Measurements from ENCODE around the gene AFAP1L1.

The AFAP1L1 gene

DNA sequence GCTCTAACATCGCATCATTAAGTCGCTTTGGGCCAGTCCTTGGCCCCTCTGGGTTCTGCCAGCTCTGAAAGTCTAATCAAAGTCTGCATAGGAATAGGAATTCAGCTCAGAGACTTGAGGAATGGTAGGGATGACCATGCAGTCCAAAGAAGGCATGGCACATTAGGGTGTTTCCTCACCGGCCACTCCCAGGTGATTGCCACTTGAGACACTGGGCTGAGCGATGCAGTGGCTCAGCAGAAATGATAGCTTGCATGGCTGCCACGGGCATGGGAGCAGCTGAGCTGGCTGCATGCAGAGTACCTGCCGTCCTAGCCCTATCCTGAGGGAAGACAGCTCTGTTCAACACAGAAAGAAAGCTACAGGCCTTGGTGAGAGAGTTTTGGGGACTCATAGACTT, 28.8 kb downstream of the AFAP1L1 start:
- ATAC-seq, result no peak
- TF ChIP-seq ARNTL (CRISPR knock-in tag; IDR thresholded peaks at IDR 0.05; ENCODE audit: borderline replicate concordance, low read depth) (no peak), ZNF8 (CRISPR knock-in tag; IDR thresholded peaks at IDR 0.05) (no peak), ESRRG (CRISPR knock-in tag; IDR thresholded peaks at IDR 0.05) (no peak), OSR1 (CRISPR knock-in tag; IDR thresholded peaks at IDR 0.05) (no peak), ZNF565 (CRISPR knock-in tag; conservative IDR thresholded peaks at IDR 0.05; ENCODE audit: low read depth) (no peak), CSDC2 (CRISPR knock-in tag; IDR thresholded peaks at IDR 0.05) (no peak), RARB (CRISPR knock-in tag; IDR thresholded peaks at IDR 0.05) (no peak), SNAI2 (CRISPR knock-in tag; IDR thresholded peaks at IDR 0.05) (no peak), TCF4 (CRISPR knock-in tag; IDR thresholded peaks at IDR 0.05; ENCODE audit: borderline replicate concordance) (no peak), TOX (CRISPR knock-in tag; IDR thresholded peaks at IDR 0.05; ENCODE audit: borderline replicate concordance) (no peak), ZFP30 (CRISPR knock-in tag; IDR thresholded peaks at IDR 0.05) (no peak)
- TF ChIP-seq, protein P1, sequence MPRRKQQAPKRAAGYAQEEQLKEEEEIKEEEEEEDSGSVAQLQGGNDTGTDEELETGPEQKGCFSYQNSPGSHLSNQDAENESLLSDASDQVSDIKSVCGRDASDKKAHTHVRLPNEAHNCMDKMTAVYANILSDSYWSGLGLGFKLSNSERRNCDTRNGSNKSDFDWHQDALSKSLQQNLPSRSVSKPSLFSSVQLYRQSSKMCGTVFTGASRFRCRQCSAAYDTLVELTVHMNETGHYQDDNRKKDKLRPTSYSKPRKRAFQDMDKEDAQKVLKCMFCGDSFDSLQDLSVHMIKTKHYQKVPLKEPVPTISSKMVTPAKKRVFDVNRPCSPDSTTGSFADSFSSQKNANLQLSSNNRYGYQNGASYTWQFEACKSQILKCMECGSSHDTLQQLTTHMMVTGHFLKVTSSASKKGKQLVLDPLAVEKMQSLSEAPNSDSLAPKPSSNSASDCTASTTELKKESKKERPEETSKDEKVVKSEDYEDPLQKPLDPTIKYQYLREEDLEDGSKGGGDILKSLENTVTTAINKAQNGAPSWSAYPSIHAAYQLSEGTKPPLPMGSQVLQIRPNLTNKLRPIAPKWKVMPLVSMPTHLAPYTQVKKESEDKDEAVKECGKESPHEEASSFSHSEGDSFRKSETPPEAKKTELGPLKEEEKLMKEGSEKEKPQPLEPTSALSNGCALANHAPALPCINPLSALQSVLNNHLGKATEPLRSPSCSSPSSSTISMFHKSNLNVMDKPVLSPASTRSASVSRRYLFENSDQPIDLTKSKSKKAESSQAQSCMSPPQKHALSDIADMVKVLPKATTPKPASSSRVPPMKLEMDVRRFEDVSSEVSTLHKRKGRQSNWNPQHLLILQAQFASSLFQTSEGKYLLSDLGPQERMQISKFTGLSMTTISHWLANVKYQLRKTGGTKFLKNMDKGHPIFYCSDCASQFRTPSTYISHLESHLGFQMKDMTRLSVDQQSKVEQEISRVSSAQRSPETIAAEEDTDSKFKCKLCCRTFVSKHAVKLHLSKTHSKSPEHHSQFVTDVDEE (CRISPR knock-in tag; IDR thresholded peaks at IDR 0.05), result no peak
- TF ChIP-seq, protein P2, sequence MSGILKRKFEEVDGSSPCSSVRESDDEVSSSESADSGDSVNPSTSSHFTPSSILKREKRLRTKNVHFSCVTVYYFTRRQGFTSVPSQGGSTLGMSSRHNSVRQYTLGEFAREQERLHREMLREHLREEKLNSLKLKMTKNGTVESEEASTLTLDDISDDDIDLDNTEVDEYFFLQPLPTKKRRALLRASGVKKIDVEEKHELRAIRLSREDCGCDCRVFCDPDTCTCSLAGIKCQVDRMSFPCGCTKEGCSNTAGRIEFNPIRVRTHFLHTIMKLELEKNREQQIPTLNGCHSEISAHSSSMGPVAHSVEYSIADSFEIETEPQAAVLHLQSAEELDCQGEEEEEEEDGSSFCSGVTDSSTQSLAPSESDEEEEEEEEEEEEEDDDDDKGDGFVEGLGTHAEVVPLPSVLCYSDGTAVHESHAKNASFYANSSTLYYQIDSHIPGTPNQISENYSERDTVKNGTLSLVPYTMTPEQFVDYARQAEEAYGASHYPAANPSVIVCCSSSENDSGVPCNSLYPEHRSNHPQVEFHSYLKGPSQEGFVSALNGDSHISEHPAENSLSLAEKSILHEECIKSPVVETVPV (CRISPR knock-in tag; IDR thresholded peaks at IDR 0.05), result no peak

DNA sequence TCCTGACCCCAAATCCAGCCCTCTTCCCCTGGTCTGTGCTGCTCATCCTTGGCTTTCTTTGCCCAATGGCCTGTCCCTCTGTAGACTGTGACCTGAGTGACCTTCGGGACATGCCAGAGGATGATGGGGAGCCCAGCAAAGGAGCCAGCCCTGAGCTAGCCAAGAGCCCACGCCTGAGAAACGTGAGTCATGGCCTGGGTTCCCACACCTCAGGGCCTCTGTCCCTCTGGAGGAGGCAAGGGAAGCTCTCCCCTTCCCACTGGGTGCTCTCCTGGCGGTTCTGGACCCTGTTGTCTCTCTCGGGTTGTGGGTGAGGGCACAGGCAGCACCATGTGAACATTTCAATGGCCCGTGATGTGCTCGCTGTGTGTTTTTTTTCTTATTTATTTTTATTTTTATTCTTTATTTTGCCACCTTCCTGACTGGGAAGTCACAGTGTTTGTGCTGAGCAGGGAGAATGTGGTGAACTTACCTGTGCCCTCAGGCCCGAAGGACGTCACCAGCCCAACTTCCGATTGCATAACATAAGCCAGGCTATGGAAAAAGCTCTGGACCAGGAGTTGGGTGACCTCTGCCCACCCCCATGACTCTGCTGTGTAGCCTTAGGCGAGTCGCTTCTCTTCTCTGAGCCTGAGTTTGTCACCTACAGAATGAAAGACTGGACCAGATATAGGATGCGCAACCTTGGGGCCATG, 29.5 kb downstream of the AFAP1L1 start:
- ATAC-seq, result no peak
- no peak for TF ChIP-seq ISL1 (CRISPR knock-in tag; IDR thresholded peaks at IDR 0.05)
- no peak for TF ChIP-seq ESRRG (CRISPR knock-in tag; IDR thresholded peaks at IDR 0.05)
- no peak for TF ChIP-seq ZNF565 (CRISPR knock-in tag; conservative IDR thresholded peaks at IDR 0.05; ENCODE audit: low read depth)
- no peak for TF ChIP-seq TCF4 (CRISPR knock-in tag; IDR thresholded peaks at IDR 0.05; ENCODE audit: borderline replicate concordance)
- no peak for TF ChIP-seq TOX (CRISPR knock-in tag; IDR thresholded peaks at IDR 0.05; ENCODE audit: borderline replicate concordance)
- TF ChIP-seq ARNTL (CRISPR knock-in tag; IDR thresholded peaks at IDR 0.05; ENCODE audit: borderline replicate concordance, low read depth), result no peak
- TF ChIP-seq, protein P3, sequence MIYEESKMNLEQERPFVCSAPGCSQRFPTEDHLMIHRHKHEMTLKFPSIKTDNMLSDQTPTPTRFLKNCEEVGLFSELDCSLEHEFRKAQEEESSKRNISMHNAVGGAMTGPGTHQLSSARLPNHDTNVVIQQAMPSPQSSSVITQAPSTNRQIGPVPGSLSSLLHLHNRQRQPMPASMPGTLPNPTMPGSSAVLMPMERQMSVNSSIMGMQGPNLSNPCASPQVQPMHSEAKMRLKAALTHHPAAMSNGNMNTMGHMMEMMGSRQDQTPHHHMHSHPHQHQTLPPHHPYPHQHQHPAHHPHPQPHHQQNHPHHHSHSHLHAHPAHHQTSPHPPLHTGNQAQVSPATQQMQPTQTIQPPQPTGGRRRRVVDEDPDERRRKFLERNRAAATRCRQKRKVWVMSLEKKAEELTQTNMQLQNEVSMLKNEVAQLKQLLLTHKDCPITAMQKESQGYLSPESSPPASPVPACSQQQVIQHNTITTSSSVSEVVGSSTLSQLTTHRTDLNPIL (CRISPR knock-in tag; IDR thresholded peaks at IDR 0.05; ENCODE audit: low read depth), result no peak
- TF ChIP-seq RARB (CRISPR knock-in tag; IDR thresholded peaks at IDR 0.05), result no peak
- TF ChIP-seq PPARA (CRISPR knock-in tag; IDR thresholded peaks at IDR 0.05; ENCODE audit: borderline replicate concordance), result no peak
- TF ChIP-seq ZFP3 (CRISPR knock-in tag; IDR thresholded peaks at IDR 0.05), result no peak
- TF ChIP-seq BACH2 (CRISPR knock-in tag; IDR thresholded peaks at IDR 0.05; ENCODE audit: borderline replicate concordance), result no peak

DNA sequence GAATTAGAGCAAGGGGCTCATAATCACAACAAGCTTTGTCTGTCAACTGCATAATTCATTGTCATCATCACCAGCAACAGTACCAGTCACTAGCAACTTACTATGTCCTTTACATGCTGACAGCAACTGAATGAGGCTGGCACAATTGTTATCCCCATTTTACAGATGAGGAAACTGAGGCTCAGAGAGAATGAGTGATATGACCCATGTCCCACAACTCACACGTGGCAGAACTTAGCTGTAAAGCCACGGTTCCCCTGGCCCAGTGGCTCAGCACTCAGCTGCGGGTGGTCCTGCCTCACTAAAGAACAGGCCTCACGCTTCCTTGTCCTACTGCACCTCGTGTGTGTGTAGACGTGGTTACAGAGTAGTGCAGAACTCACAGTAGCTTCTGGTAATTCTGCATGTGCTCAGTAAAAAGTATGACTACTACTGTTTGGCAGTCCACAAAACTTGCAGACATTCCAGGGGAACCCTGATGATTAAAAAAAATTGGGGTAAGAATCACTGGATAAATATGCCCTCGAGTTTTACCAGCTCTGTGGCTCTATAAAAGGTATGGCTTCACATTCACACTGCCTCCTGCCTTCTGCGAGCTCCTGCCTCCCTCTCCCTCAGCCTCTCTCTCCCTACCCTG, 30.2 kb downstream of the AFAP1L1 start:
- TF ChIP-seq ZNF565 (CRISPR knock-in tag; conservative IDR thresholded peaks at IDR 0.05; ENCODE audit: low read depth) (no peak), PPARA (CRISPR knock-in tag; IDR thresholded peaks at IDR 0.05; ENCODE audit: borderline replicate concordance) (no peak), RARB (CRISPR knock-in tag; IDR thresholded peaks at IDR 0.05) (no peak), ESRRG (CRISPR knock-in tag; IDR thresholded peaks at IDR 0.05) (no peak), SNAI2 (CRISPR knock-in tag; IDR thresholded peaks at IDR 0.05) (no peak), GLIS3 (CRISPR knock-in tag; IDR thresholded peaks at IDR 0.05) (no peak), ZFP3 (CRISPR knock-in tag; IDR thresholded peaks at IDR 0.05) (no peak), TCF4 (CRISPR knock-in tag; IDR thresholded peaks at IDR 0.05; ENCODE audit: borderline replicate concordance) (no peak), ZFP30 (CRISPR knock-in tag; IDR thresholded peaks at IDR 0.05) (no peak), ZC3H10 (CRISPR knock-in tag; IDR thresholded peaks at IDR 0.05) (no peak), BACH2 (CRISPR knock-in tag; IDR thresholded peaks at IDR 0.05; ENCODE audit: borderline replicate concordance) (no peak), ZNF70 (CRISPR knock-in tag; IDR thresholded peaks at IDR 0.05) (no peak), ISL1 (CRISPR knock-in tag; IDR thresholded peaks at IDR 0.05) (no peak)
- TF ChIP-seq, protein P1 (CRISPR knock-in tag; IDR thresholded peaks at IDR 0.05), result no peak
- TF ChIP-seq, protein P4, sequence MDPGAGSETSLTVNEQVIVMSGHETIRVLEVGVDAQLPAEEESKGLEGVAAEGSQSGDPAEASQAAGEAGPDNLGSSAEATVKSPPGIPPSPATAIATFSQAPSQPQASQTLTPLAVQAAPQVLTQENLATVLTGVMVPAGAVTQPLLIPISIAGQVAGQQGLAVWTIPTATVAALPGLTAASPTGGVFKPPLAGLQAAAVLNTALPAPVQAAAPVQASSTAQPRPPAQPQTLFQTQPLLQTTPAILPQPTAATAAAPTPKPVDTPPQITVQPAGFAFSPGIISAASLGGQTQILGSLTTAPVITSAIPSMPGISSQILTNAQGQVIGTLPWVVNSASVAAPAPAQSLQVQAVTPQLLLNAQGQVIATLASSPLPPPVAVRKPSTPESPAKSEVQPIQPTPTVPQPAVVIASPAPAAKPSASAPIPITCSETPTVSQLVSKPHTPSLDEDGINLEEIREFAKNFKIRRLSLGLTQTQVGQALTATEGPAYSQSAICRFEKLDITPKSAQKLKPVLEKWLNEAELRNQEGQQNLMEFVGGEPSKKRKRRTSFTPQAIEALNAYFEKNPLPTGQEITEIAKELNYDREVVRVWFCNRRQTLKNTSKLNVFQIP (CRISPR knock-in tag; IDR thresholded peaks at IDR 0.05; ENCODE audit: borderline replicate concordance, low read depth), result no peak
- TF ChIP-seq, protein P3 (CRISPR knock-in tag; IDR thresholded peaks at IDR 0.05; ENCODE audit: low read depth), result no peak
- no peak for ATAC-seq
